ENCODE measurements around the gene TGFBR3.

- no peak for TF ChIP-seq CTCF (IDR thresholded peaks at IDR 0.05 in 4 of 5, conservative IDR thresholded peaks at IDR 0.05 in 1 of 5)
- TF ChIP-seq POLR2A (IDR thresholded peaks at IDR 0.05), result no peak
These were observed 139.1 kb downstream of the TGFBR3 start for GRCh38 chr1:91746728-91747338.

Data from gastrocnemius medialis (tissue), 4 donors.